ENCODE data around the gene GAS6. TPM values are rescaled to one million over a fixed set of nuclear protein-coding genes. Genes with fewer than 3 reads are reported as not detected.
"Not testable (repeated sequence)": the region's sequence is repeated elsewhere in the genome, so short reads cannot be mapped to it uniquely, and the experiment has no call there.

GAS6 gene
- polyA plus RNA-seq, 1 donor, result 17.4 TPM

- DNase-seq, result no peak
These were observed 71.6 kb downstream of the GAS6 start for GRCh38 chr13:113792236-113792770.

GRCh38 chr13:113791761-113792160 is 72.1 kb downstream of the GAS6 start:
- no peak for DNase-seq

DNA sequence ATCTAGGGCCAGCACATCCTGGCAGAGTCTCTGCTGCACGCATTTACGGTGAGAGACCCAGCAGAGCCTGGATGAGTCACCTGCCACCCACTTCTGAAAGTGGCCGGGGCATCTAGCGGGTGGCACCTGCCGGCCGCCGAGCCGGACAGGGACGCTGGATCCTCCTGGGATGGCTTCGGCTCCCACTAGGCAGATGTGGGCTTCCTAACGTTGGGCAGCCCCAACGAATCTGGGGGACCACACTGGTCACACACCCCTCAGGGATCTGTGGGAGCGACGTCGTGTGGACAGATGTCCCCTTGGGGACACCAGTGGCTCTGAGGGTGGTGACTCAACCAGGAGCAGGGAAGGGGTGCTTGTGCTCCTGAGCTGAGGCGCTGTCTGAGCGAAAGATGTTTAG is 72.7 kb downstream of the GAS6 start:
- no peak for DNase-seq

- not testable (repeated sequence) for DNase-seq
These were observed 73.9 kb downstream of the GAS6 start for GRCh38 chr13:113789931-113790330.

GRCh38 chr13:113789167-113789566 is 74.7 kb downstream of the GAS6 start:
- DNase-seq, result no peak

DNA sequence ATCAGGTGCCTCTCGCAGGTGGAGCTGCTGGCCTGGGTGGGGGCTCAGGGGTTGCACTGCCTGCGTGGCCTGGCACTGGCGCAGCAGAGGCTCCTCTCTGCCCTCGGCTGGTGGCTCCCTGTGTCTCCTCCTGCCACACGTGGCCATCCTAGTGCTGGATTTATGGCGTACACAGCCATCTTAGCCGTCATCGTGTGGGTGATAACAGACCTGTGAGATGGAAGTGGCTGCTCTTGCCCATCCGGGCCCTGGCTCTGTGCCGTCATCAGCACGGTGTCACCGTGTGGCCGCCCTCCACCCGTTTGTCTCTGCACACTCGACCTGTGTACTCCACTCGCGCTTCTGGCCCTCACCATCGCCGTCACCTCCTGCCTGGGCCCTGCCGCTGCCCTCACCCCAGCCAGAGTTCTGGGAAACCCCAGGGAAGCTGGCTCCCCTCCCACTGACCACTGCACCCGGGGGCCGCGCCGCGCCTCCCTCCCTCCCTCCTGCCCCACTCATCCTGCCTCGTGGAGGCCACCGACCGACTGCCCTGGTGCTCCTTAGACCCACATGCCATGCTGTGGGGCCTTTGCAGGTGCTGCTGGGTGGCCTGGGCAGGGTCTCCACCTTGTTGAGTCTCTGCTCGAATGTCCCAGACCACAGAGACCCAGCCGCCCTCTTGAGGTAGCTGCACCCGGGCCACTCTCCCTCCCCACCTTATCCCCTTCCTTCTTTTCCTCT is 75.3 kb downstream of the GAS6 start:
- no peak for DNase-seq

- DNase-seq, result no peak
These were observed 76.2 kb downstream of the GAS6 start for GRCh38 chr13:113787694-113788093.

DNA sequence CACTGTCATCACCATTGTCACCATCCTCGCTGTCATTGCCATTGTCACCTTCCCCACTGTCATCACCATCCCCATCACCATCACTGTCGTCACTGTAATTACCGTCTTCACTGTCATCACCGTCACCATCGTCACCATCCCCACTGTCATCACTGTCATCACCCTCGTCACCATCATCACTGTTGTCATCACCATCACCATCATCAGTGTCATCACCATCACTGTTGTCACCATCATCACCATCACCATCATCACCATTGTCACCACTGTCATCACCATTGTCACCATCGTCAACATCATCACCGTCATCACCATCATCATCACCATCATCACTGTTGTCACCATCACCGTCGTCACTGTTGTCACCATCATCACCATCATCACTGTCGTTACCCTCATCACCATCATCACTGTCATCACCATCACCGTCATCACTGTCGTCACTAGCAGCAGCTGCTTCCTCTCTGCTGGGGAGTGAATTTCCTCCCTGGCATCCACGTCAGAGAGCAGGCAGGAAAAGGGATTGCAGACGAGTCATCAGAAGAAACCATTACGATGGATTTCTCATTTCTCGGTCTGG is 77.5 kb downstream of the GAS6 start:
- DNase-seq, result no peak

DNA sequence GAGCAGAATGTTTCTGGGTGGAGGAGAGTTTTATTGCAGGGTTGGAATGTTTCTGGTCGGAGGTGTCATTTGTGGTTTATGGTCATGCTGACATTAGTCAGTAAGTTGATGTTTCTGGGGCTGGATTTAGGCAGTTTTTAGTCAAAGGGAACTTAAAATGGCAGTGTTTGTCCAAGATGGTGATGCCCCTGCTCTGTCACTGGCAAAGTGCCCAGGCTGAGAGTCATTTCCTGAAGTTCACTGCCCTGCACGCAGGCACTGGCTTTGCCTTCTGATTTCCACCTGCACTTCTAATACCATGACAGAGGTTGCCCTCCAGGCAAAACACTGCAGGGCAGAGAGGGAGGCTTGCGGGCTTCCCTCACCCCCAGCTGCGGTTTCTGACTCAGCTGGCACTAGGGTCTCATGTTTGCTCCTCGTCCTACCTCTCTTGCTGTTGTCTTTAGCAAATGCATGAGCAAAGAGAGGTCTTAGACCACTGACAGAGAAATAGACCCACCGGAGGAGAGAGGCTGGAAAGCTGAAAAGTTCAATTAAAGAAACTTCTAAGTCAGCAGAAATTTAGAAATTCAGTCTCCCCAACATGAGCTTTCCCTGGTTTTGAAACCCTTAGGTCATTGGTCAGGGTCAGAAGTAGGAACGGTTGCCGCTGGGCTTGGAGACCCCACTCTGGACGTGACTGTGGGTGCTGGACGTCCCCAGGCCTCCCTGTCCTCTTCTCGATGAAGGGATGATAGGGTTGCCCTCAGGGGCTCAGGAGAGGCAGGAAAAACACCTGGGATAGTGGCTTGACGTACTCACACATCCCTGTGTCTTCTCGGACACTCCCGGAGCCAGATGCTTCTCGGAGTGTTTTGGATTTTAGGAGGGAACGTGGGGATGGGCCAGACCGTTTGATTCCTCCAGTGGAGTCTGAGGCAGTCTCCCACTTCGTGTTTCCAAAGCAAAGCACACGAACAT is 78.5 kb downstream of the GAS6 start:
- no peak for DNase-seq

GRCh38 chr13:113784645-113785024 is 79.2 kb downstream of the GAS6 start:
- no peak for DNase-seq

- no peak for DNase-seq
These were observed 79.8 kb downstream of the GAS6 start for GRCh38 chr13:113783966-113784644.

DNA sequence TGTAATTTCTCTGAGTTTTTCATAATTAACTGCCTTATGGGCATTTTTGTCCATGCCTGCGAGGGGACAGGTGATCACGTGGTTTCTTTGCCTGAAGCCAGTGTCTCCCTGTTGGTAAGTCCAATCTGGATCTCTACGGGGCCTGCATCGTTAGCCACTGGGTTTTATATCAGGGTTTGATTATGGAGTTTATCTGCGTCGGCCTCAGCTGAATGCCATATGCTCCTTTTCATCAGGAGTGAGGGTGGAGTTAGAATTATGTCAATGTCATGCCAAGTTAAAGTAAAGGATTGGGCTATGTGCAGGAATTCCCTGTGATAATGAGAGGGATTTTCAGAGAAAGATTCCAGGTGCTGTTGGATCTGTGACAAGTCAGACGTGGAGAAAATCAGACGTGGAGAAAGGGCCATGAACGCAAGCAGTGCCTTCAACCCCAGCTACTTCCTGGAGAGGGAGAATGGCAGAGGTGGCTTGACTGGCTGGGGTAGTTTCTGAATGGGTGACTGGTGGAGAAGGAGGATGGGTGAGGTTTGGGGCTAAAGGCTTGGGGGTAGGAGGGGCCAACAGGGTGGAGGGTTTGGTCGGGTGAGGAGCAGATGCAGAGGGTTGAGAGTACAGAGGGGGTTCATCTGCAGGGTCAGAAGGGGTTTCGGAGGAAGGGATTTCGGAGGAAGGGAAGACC is 80.5 kb downstream of the GAS6 start:
- no peak for DNase-seq

DNA sequence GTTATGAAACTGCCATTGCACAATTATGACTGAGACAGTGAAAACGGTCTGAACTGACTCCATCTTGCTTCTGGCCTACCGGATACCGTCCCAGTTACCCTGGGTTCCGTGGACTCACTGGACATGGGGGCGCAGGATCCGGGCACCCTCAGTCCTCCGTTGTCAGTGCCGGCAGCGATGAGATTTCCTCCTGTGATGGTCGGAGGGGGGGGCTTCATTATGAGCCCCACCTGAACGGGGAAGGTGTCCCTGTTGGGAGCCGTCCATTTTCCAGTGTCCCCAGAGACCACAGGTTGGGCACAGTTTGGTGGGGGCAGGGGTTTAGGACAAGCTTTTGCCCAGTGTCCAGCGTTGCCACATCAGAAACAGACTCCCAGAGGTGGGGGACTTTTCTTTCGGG is 81.4 kb downstream of the GAS6 start:
- no peak for DNase-seq

DNA sequence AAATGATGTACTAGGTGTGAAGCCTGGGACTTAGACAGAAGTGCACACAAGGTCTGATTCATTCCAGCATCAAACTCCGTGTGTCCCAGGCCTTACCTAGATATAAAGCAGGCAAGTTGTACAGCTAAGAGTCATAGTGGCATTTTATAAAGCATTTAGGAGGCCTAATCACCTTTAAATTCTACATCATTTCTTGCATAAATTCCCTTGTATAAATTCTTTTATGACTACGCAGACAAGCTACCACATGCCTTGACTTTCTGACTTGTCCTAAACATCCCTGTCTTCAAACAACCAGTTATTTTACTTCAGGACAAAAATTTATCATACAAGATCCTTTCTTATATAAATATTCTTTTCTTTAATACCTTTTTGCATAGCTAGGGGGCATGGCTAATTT is 82.3 kb downstream of the GAS6 start:
- no peak for DNase-seq

GRCh38 chr13:113777311-113778260 is 86.3 kb downstream of the GAS6 start:
- DNase-seq, result peak; percentile 61

GRCh38 chr13:113776231-113777125 is 87.4 kb downstream of the GAS6 start:
- no peak for DNase-seq

DNA sequence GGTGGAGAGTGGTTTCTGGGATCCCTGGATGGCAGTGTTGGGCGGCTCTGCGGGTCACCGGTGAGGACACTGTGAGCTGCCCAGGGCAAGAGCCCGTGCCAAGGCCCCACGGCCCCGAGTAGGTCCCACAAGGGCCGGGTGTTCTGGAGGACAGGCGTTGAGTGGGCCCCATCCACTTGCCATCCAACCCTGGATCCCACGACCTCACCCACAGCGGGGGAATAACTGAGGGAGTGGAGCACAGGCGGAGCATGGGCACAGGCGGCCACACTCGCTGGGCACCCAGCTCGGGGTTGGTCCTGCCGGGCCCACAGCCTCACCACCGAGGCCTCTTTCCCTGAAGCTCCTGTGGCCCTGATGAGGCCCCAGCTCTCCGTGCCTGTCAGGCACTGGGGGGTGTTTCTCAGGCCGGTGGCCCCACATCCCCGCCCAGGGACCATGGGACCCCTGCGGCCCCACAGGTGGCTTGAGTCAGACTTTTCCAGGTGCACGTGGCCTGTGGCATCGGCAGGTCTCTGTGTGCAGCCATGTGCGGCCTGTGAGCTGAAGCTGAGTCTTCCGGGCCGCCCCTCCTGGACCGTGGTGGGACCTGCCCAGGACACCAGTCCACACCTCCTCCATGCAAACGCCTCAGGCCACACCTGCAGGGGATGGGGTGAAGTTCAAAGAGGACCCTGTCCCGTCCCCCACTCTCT is 88.3 kb downstream of the GAS6 start:
- no peak for DNase-seq

Data from left kidney (tissue), 2 donors.